DMS153 treated with DMSO at 0.1 percent for 48 hours (cell line): ENCODE results near the gene HTR6.
"Not testable (repeated sequence)": the region's sequence is repeated elsewhere in the genome, so short reads cannot be mapped to it uniquely, and the experiment has no call there.

ENCODE experiments used
- DNase-seq: peaks from one replicate; lab custom pipeline; 2025; ENCODE audit not compliant: unreplicated experiment; lab: John Stamatoyannopoulos, UW

The HTR6 gene

DNA sequence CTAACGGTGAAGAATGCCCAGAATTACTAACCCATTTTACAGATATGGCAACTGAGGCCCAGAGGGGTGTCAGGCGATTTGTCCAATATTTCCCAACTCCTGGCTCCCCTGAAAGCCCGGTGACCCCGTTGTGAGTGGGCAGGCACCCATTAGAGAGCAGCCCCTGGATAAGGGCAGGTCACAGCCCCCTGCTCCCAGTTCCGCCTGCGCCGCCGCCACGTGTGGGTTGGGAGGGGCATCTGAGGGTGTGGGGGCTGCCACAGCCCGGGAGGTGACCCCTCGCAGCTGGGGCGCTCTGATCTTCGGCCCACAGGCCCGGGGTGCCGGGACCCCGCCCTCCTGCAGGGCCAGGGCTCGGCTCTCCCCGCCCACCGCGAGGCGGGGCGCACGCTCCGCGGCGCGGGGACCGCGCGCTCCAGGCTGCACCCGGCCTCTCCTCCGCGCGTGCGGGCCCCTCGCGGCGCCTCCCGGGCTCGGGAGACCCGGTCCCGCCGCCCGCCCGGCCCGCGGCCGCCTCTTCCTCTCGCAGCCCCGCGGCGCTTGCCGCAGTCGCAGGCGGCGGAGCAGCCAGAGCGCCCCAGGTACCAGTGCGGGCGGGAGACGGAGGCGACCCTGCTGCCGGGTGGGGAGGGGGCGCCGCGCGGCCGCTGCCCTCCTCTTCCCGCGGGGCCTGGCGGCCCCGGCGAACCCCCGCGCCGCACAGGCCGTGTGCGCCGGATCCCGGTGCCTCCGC lies at the start of gene HTR6:
HTR6 (plus strand) TSS at position 423 of the 733 bp plus-strand sequence. CDS start 879 bp downstream, outside the sequence.
- DNase-seq, result no peak

DNA sequence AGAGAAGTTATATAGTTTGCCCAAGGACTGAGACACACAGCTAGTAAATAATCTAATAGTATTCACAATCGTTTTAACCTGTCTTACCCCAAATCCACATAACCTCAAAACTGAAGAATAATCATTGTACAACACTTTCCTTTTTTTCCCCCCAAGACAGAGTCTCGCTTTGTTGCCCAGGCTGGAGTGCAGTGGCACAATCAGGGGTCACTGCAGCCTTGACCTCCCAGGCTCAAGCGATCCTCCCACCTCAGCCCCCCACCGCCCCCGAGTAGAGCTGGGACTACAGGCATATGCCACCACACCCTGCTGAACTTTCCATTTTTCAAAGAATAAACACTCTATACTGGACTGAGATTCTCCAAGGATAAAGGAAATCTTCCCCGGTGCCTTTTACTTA lies 49.2 kb upstream of the HTR6 start:
- DNase-seq, result no peak

DNA sequence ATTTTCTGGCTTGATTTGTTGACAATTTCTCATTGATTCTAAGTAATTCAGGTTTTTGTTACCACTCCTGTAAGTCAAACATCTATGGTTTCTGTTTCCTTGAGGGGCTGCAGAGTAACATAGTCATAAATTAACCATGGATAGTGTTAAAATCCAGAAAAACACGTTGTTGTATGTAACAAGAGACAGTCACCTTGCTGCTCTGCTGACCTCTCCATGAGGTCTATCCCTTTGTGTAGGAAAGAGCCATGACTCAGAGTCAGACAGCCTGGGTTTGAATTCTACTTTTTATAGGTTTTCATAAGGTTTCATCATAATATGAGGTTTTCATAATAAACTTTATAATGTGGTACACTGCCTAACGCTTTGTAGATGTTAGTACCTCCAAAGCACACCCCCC lies 48.2 kb upstream of the HTR6 start:
- DNase-seq, result no peak

DNA sequence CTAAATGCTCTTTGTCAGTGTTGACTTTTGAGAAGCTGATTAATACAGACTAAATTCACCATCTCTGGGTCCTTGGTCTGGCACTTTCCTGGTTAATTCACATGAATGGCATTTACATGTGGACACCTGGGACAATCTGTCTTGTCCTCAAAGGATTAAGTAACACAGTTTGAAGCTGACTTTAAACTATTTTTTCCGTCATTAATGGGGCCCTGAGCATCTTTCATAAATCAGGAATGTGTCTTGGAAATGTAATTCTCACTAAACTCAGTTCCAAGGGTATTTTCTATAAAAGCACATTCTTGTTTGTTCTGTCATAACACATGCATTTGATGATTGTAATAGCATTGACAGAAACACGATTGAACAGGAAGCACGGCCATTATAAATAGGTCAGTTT lies 47.3 kb upstream of the HTR6 start:
- DNase-seq, result no peak

DNA sequence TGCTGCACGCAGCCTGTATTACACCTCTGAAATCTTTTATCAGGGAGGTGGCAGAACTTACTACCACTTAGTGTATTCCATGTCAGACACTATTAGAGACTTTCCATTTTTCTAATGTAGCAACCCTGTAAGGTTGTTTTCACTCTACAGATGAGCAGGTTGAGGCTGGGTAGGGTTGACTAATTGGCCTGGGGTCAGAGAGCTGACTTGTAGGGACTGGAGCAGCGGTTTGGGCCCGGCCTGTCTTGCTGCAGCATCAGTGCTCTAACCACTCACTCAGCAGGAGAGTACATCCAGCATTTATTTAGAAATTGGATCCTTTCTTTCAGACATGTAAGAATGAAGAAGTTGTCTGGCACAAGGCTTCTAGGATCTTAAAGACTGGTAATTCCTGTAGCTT lies 46.2 kb upstream of the HTR6 start:
- DNase-seq, result no peak

DNA sequence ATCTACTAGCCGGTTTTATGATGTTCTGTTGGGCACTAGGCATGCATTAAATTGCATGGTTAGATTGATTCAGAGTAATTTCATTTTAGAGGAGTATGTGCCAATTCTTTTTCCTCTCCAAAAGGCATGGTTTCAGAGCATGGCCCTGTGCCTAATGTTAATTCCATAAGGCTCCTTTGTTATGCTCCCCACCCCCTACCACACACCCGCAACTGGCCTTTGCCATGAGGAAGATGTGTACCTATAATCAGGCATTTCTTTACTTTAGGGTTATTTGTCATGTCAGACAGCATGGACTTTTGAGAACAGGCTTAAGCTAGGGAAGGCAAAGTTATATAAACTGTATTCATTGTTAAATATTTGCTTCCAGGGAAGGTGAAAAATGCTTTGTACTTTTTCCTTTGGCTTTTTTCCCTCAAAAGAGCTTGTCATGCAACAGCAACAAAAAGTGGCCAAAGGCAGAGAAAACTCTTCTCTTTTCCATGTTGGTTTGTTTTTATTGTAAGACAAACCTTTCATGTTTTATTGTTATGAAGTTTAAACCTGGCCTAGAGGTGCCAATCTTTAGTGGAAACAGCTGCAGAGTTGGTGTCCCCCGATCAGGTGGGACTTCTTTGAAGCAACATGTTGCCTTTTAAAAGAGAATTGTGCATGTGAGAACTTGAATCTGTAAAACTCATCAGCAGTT lies 44.8 kb upstream of the HTR6 start:
- DNase-seq, result no peak

DNA sequence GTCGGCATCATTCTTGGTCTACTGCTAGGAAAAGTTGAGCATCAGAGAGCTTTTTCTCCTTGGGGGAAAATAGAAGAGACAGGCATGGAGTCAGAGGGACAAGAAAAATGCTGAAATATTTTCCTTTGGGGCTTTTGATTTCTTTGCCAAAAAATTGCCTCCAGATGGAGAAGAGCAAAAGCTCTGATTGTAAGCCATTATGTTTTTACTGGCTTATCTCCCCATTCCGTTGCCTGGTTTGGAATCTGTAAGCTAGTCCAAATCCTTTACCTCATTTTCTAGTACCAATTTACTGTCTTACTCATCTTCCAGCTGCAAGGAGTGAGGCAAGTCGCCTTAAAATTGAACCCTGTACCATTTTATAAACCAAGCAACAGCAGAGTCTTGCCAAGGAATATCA lies 43.9 kb upstream of the HTR6 start:
- DNase-seq, result no peak

DNA sequence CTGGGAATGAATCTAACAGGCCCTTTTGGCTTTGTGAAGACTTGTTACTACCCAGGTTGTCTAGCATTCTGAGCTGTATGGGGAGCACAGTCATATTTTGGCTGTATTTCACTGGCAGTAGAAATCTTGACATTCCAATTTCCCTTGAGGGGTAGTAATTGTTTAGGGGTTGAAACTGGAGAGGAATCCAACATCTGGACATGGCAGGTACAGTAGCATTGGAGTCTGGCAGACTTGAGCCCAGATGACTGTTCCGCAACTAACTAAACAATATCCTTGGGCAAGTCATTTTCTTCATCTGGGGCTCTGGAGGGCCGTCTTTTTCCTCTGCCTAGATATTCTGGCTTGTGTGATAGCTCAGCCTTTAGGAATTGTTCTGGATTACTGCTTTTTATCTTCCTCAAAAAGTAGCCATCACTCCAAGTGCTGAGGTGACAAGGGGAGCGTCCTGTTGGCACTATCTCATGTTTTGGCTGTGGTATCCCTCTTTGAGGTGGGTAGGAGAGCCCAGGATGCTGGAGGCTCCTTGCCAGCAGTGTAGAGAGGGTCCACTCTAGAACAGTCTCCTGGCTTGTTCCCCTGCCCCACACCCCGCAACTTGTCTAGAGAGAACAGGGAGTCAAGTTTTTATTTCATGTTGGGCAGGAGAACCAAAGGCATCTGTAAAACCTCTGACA lies 43.3 kb upstream of the HTR6 start:
- DNase-seq, result no peak

DNA sequence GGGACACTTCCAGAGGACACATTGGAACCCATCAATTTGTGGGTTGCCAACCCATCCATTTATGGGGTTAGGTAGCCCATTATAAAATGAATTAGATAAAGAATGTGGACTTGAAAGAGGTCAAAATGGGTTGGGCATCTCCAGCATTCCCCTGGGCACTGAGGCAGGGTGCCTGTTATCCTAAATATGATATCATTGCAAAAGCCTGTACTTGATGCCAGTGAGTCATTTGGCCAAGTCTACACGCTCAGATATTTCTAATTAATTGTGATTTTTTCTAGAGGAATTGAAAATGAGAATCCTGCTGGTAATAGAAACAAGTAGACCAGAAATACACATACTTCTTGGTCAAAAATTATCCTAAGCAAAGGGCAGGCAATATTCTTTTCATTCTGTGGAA lies 42.5 kb upstream of the HTR6 start:
- DNase-seq, result no peak

DNA sequence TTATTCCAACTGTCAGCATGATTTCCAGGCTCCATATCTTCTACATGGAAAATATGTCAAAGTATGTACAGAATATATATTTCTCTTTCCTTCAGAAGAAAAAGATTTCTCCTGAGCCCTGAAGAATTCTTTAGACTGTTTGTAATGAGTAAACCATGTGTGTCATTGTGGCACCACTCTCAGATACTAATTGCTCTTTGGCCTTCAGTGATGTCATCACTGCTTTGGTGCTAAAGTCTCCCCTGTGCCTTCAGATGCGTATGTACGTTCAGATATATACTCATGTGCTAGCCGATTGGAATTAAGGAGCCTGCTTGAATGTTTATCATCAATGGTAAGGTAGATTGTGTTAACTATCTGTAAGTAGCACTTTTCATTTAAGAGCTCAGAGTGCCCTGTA lies 41.2 kb upstream of the HTR6 start:
- no peak for DNase-seq

DNA sequence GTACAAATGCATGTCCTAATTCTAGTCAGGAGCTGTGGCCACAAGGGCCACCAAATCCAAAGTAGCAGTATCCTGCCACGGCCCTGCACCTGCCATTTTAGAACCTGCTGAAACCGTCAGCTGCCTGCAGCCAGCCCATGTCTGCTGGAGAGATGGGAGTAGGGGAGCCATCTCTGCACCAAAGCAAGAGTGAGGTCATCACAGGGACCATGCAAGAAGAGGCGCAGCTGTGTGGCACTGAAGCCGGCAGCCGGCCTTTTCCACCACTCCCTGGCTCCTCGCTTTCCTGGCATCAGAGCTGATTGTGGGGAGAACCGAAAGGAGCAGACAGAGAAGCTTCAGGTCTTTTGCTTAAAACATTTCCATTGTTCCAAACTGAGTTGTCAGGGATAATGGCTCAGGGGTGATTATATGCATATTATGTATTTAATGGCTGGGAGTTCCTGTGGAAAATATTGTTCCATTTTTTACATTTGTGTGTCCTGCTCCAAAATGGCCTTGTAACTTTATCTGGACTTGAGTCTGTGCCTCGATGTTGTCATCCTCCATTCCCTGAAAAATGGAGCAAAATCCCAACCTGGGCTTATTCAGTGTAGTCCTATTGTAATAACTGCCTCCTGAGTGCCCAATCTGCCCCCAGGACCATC lies 39.3 kb upstream of the HTR6 start:
- DNase-seq, result no peak

DNA sequence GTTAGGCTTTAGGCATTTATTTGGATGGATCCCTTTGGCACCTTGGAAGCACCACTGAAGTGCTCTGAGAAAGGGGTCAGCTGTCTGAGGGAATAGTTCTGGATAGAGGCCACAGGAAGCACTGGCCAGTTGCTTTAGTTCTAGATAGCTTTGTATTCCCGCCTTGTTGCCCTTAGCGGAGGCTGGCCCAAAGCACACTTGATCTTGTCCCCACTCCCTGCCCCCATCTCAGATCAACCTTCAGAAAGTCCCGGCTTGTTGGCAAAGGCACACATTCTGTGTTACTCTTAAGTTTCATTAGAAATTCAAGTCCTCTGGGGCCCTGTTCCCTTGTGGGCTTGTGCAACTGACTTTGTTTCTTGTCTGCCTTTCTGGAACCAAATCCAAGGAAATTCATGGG lies 35.8 kb upstream of the HTR6 start:
- no peak for DNase-seq

DNA sequence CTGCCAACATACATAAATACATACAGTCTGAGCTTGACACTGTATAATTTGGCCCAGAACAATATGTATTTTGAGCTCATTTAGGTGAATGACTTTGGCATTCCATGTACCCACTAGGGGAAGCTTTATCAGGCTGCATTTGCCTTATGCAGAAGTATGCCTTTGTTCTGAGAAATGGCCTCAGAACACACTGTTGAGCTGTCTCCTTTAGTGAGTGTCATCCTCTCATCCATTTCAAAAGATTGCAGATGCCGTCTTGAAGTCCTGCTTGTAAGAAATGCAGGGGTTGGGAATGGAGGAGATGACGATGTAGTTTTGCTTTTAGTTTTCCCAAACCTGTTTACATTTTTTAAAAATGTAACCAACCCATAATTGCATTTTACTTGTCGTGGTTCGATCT lies 35.3 kb upstream of the HTR6 start:
- DNase-seq, result no peak

DNA sequence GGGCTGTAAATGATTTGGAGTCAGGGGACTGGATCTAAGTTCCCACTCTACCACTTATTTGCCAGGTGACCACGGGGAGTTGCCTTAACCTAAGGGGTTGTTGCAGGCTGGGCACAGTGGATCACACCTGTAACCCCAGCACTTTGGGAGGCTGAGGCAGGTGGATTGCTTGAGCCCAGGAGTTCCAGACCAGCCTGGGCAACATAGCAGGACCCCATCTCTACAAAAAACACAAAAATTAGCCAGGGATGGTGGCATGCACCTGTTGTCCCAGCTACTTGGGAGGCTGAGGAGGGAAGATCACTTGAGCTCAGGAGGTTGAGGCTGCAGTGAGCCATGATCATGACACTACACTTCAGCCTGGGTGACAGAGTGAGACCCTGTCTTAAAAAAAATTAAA lies 34.5 kb upstream of the HTR6 start:
- DNase-seq, result not testable (repeated sequence)

DNA sequence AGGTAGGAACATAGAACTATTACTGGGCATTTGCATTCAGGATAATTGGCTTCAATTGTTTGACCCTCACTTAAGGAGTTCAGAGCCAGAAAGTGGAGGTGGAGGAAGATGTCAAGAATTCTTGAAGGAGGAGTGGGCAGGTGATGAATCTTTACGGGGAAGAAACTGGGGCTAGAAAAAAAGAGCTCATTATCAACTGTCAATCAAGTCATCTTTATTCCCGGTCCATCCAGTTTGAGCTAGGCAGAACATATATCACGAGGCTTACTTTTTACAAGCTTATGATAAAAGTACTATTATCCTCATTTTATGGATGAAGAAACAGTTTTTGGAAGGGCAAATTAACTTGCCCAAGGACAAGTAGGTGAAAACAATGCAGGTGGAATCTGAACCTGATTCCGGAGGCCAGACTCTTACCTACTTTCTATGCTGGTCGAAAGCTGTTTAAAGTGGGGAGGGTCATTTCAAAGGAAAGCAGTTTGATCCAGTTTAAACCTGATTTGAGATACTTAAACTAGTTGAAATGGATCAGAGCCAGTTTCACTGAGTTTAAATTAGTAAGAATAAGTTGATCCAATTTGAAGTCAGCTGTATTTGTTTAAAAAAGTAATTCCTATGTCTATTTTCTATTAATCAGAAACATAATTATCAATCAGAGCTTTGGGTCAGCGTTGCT lies 33.8 kb upstream of the HTR6 start:
- DNase-seq, result no peak

DNA sequence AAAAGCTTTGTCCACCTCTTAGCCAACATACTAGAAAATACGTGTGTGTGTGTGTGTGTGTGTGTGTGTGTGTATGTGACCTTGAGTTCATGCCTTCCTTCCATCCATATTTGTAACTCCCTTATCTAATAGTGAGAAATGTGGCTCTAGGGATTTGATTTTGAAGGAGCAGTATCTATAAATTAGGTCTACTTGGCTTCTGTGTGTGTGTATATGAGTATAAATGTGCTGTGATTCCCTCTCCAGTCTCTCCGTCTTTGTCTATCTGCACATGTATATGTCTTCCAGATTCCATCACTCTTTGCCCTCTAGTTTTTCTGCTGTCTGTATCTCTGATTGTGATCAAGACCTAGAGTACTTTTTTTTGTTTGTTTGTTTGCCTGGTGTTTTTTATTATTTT lies 32.5 kb upstream of the HTR6 start:
- DNase-seq, result no peak

DNA sequence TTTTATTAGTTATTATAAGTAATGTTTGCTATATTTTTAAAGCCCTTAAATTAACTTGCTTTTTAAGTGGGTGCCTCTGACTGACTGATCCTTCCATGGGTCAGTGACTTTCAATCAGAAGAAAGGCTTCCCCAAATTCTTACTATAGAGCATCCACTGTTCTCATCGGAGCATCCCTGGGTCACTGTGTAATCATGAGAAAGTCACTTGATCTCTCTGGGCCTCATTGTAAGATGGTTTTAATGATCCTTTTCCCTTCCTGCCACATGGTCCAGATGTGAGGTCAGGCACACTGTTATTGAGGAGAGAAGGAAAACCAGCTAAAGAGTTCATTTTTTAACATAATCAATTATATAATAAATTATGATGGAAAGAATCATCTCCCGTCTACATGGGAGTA lies 31.6 kb upstream of the HTR6 start:
- DNase-seq, result no peak

DNA sequence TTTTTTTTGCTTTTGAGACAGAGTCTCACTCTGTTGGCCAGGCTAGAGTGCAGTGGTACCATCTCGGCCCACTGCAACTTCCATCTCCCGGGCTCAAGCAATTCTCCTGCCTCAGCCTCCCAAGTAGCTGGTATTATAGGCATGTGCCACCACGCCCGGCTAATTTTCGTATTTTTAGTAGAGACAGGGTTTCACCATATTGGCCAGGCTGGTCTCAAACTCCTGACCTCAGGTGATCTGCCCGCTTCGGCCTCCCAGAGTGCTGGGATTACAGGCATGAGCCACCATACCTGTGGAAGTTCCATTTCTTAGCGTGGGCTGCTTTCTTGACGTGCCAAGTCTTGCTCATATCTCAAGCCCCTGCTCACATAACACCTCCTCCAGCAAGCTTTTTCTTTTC lies 29.6 kb upstream of the HTR6 start:
- DNase-seq, result not testable (repeated sequence)

DNA sequence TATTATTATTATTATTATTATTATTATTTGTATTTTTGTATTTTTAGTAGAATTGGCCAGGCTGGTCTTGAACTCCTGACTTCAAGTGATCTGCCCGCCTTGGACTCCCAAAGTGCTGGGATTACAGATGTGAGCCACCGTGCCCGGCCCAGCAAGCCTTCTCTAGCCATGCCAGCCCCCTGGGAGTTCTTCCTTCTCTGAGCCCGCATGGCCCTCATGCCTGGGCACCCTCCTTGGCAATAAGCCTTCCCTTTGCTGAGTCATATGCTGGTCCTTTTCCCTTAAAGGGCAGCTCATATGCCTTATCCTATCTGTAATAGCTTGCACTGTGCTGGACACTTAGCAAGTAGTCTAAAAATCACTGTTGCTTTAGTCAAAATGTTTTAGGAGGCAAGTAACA lies 29.0 kb upstream of the HTR6 start:
- no peak for DNase-seq

DNA sequence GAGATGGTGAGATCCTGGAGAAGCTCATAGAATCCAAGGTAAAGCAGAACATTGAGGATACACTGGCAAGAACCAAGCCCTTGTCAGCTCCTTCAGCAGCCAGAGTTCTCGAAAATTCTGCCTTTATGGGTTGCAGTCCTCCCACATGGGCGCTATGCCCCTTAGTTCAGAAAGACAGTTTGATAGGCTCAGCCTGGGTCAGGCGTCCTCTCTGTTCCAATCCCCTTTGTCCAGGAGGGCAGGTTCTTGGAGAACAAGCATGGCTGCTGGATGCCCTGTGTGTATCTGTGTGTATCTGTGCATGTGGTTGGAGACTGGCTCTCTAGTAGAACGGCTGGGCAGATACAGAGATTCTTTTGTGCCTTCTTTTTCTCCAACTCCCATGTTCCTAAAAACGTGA lies 28.6 kb upstream of the HTR6 start:
- DNase-seq, result no peak

DNA sequence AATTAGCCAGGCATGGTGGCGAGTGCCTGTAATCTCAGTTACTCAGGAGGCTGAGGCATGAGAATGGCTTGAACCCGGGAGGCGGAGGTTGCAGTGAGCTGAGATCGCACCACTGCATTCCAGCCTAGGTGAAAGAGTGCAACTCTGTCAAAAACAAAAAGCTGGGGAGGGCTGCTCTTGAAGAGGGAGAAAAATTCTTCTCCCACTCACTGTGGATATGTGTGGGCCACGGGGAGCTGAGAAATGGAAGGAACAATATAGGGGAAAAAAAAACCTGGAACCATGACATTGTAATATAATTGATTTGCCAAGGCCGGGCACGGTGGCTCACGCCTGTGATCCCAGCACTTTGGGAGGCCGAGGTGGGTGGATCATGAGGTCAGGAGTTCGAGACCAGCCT lies 27.9 kb upstream of the HTR6 start:
- not testable (repeated sequence) for DNase-seq
